ENCODE measurements around the gene AFF3. TPM values are rescaled to one million over a fixed set of nuclear protein-coding genes. Genes with fewer than 3 reads are reported as not detected.

Gene AFF3
- total RNA-seq, 2 donors from 2014 or later, result 9.9 to 20.1 TPM

DNA sequence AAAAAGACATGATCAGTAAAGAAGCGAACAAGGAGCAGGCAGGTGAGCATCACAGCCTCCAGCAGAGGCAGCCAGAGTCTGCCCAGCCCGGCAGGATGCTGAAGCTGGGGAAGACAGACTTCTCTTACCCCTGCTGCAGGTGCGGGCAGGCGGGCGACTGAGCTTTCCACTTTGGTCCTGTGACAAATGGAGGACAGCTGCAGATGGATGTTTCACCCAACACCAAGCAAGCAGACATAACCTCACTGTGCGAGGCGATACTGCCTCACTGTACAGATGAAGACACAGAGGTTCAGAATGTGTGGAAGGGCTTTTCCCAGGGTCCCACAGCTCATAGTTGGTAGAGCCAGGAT, 251.0 kb downstream of the AFF3 start:
- DNase-seq (ENCODE audit: low spot score) (no peak), ATAC-seq (ENCODE audit: insufficient number of reproducible peaks, low FRiP score, low read depth) (no peak)

DNA sequence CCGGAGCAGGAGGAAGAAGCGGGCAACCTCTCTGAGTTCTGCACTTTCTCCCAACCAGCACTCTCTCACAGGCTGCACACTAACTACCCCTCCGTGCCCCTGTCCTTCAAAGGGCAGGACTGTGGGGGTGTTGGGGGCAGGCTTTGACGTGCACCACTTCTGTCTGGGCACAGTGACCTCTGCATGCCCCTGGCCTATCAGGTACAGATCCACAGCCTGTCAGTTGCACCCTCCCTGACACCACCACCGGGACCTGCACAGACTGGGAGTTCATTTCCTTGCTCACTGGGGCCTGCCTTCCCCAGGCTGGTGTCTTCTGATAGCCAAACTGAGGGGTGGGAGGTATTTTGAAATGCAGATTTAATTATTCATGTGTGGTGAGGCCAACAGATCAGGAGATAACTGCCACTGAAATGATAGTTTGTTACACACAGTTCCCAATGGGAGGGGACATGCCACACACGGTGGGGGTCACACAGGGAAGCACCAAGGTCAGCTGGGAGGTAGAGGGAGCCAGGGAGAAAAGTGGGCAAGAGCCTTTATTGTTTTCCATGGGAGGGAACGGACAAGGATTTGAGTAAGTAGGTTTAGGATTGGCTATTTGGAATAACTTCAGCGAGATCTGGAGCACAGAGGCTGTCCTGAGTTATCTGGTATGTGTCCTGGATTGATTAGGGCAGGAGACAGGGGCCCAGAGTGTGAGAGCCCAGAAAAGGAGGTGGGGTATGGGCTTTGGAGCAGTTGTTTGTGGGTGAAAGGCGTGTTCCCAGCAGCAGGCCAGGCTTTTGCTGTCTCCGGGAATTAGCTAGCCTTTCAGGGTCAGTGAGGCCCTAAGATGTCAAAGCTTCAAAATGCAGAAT, 251.6 kb downstream of the AFF3 start:
- H3K4me3 ChIP-seq, result no peak overlapping the region
- H3K4me1 ChIP-seq (ENCODE audit: control insufficient read depth in 1 of 2, low read depth in 2 of 2), result no peaks in the 10 kb centered on the region
- H3K36me3 ChIP-seq, result no peaks in the 10 kb centered on the region
- DNase-seq (ENCODE audit: low spot score), result no peak
- H3K27me3 ChIP-seq (replicated peaks; ENCODE audit: insufficient read depth), result no peaks in the 10 kb centered on the region
- TF ChIP-seq, protein P1, sequence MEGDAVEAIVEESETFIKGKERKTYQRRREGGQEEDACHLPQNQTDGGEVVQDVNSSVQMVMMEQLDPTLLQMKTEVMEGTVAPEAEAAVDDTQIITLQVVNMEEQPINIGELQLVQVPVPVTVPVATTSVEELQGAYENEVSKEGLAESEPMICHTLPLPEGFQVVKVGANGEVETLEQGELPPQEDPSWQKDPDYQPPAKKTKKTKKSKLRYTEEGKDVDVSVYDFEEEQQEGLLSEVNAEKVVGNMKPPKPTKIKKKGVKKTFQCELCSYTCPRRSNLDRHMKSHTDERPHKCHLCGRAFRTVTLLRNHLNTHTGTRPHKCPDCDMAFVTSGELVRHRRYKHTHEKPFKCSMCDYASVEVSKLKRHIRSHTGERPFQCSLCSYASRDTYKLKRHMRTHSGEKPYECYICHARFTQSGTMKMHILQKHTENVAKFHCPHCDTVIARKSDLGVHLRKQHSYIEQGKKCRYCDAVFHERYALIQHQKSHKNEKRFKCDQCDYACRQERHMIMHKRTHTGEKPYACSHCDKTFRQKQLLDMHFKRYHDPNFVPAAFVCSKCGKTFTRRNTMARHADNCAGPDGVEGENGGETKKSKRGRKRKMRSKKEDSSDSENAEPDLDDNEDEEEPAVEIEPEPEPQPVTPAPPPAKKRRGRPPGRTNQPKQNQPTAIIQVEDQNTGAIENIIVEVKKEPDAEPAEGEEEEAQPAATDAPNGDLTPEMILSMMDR (IDR thresholded peaks at IDR 0.05), result no peak
- no peak overlapping the region for H3K27ac ChIP-seq
- H3K9me3 ChIP-seq, result no peaks in the 10 kb centered on the region
- ATAC-seq (ENCODE audit: insufficient number of reproducible peaks, low FRiP score, low read depth), result no peak

More for the DNA sequence above, 251.0 kb downstream of the AFF3 start:
- TF ChIP-seq, protein P1 (IDR thresholded peaks at IDR 0.05), result no peak
- no peak overlapping the region for H3K4me3 ChIP-seq
- no peaks in the 10 kb centered on the region for H3K4me1 ChIP-seq (ENCODE audit: control insufficient read depth in 1 of 2, low read depth in 2 of 2)
- H3K27ac ChIP-seq, result no peak overlapping the region
- H3K27me3 ChIP-seq (replicated peaks; ENCODE audit: insufficient read depth), result no peaks in the 10 kb centered on the region
- H3K9me3 ChIP-seq, result no peaks in the 10 kb centered on the region
- no peaks in the 10 kb centered on the region for H3K36me3 ChIP-seq

DNA sequence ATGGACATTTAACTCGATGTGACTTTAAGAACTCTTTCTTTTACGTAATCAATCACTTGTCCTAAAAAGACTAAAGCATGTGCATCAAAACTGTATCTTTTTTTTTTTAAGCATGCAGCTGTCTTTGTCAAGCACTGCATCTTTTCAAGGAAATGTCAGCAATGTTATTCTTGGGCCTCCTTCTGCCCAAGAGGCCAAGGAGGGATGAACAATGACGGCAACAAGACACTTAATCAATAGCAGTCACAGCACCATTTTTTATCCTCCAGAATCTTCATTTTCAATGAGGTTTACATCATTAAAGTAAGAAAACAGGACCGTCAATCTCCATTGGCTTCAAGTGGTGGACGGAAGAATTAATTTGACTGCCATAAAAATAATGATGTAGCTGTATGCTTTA, 253.8 kb downstream of the AFF3 start:
- H3K4me1 ChIP-seq (ENCODE audit: control insufficient read depth in 1 of 2, low read depth in 2 of 2), result peaks cover 0 to 1% of the 10 kb centered on the region in 2 donors
- ATAC-seq (ENCODE audit: insufficient number of reproducible peaks, low FRiP score, low read depth) (no peak), DNase-seq (ENCODE audit: low spot score) (no peak)
- H3K27me3 ChIP-seq (replicated peaks; ENCODE audit: insufficient read depth), result no peaks in the 10 kb centered on the region
- TF ChIP-seq, protein P1 (IDR thresholded peaks at IDR 0.05), result no peak
- H3K9me3 ChIP-seq, result no peaks in the 10 kb centered on the region
- no peaks in the 10 kb centered on the region for H3K36me3 ChIP-seq
- H3K4me3 ChIP-seq, result no peak overlapping the region
- no peak overlapping the region for H3K27ac ChIP-seq

DNA sequence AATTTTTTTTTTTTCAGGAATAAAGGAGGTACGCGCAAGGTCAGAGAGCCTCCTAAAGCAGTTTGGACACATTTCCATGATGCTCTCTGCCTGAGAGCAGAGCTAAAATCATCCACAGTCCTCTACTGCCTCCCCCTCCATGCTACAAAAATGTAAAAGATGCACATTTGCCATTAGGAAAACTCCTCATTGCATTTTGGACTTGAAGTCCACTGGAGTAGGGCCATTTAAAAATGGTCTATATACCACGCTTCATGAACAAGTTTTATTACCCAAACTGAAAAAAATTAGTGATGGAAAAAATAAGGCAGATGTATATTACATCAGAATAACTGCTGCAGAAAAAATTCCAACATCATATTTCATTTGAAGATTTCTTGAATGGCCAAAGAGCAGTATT, 256.0 kb downstream of the AFF3 start:
- TF ChIP-seq, protein P1 (IDR thresholded peaks at IDR 0.05), result no peak
- DNase-seq (ENCODE audit: low spot score) (no peak), ATAC-seq (ENCODE audit: insufficient number of reproducible peaks, low FRiP score, low read depth) (no peak)
- no peaks in the 10 kb centered on the region for H3K9me3 ChIP-seq
- H3K4me1 ChIP-seq (ENCODE audit: control insufficient read depth in 1 of 2, low read depth in 2 of 2), result peaks cover 2 to 23% of the 10 kb centered on the region in 2 donors
- H3K4me3 ChIP-seq, result no peak overlapping the region
- no peaks in the 10 kb centered on the region for H3K36me3 ChIP-seq
- H3K27ac ChIP-seq, result no peak overlapping the region
- H3K27me3 ChIP-seq (replicated peaks; ENCODE audit: insufficient read depth), result no peaks in the 10 kb centered on the region

DNA sequence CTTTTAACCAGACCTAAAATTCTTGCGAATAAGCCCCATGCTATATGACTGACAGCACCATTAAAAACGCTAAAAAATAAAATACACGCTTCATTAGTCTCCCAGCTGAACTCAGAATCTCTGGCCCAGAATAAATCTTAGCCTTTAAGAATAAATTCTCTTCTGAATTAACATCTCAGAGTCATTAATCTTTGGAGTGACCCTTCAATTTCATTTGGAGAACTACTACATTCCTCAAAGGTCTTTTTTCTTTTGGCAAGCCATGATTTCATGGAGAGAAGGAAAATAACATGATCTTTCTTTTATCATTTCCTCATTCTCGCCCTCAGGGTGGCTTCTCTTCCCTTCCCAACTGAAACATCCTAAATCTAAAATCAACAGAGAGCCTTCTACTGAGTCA, 259.0 kb downstream of the AFF3 start:
- TF ChIP-seq, protein P1 (IDR thresholded peaks at IDR 0.05), result no peak
- Histone ChIP-seq H3K27ac (no peak overlapping the region), H3K4me3 (no peak overlapping the region), H3K9me3 (no peaks in the 10 kb centered on the region), H3K36me3 (no peaks in the 10 kb centered on the region), H3K27me3 (replicated peaks; ENCODE audit: insufficient read depth) (no peaks in the 10 kb centered on the region), H3K4me1 (ENCODE audit: control insufficient read depth in 1 of 2, low read depth in 2 of 2) (peaks cover 2 to 40% of the 10 kb centered on the region in 2 donors)
- ATAC-seq (ENCODE audit: insufficient number of reproducible peaks, low FRiP score, low read depth), result no peak
- no peak for DNase-seq (ENCODE audit: low spot score)
